DMS79 (cell line): ENCODE results near the gene CALML4.

Experiments used
- DNase-seq: peaks from one replicate; lab custom pipeline; 2025; lab: John Stamatoyannopoulos, UW

The CALML4 gene

DNA sequence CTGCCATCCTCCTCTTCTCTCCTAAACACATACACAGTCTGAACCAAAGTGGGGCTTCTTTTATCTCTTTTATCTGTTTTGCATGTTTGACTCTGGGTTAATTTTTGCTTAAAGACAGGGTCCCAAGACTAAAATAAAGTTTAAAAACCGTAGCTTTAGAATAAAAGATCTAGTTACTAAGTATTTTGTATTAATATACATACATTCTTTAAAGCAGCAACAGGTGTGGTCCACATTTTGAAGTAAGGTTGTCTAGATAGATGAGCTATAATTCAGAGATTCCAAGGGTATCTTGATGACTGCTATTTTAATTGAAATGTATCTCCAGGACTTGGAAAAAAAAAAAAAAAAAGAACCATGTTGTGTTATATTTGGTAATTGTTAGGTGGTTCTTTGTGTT is 61.3 kb downstream of the CALML4 start:
- DNase-seq: no peak

DNA sequence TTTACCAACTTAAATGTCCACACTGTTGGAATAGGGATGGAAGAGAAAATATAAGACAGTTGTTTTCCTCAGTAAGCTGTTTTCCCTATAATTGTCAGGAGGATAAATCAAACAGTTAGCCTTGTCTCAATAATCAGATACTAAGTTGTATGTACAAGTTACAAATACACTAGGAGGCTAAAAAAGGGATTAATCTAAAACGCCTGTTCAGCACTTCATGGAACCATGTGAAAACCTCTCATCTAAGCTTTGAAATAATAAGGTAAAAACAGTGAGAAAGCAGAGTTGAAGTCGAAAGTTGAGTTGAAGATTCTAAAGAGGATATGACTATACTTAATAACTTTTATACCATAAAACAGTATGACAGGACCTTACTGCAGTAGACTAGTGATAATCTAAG is 62.0 kb downstream of the CALML4 start:
- DNase-seq: no peak
